ENCODE measurements around the gene ANKS1A.

GRCh38 chr6:35070111-35070510, 181.1 kb downstream of the ANKS1A start:
- TF ChIP-seq CTCF (IDR thresholded peaks at IDR 0.05; ENCODE audit: poor library complexity) (no peak), EZH2phosphoT487 (IDR thresholded peaks at IDR 0.05; ENCODE audit: low read depth, severe bottlenecking, unreplicated experiment) (no peak), EZH2 (IDR thresholded peaks at IDR 0.05; ENCODE audit: borderline replicate concordance) (no peak)

Measured in hepatocyte (in vitro differentiated cells).